Uterus (tissue), 2 donors: ENCODE results near the gene RNF13.

Source experiments
- CTCF ChIP-seq, 4 experiments: fragments of 200-600 bp in 2 of 4; fragments of 450-650 bp in 2 of 4; sonication (generic) in 2 of 4; IDR thresholded peaks; one replicate each; pipeline ENCODE4 v1.5.1; 2016 to 2019; ENCODE audit warnings: antibody characterized with exemption in 4 of 4, mild to moderate bottlenecking in 2 of 4, moderate library complexity in 1 of 4
- POLR2A ChIP-seq, 2 donors: fragments of 450-650 bp; IDR thresholded peaks; one replicate each; pipeline ENCODE4 v1.6.1; 2016; ENCODE audit warnings: antibody characterized with exemption in 2 of 2, mild to moderate bottlenecking in 1 of 2, moderate library complexity in 1 of 2

GRCh38 chr3:149965278-149965677, 152.3 kb downstream of the RNF13 start:
- TF ChIP-seq CTCF (IDR thresholded peaks at IDR 0.05) (no peak), POLR2A (IDR thresholded peaks at IDR 0.05) (no peak)
